Dedifferentiated amniotic fluid mesenchymal stem cell (primary cell): ENCODE results near the gene PIK3CB.
A peak's percentile ranks its signal among the peaks of the same experiment; 100 is the strongest.

Experiments
- DNase-seq: peaks from one replicate; pipeline ENCODE4 v3.0.0-alpha.2; 2016; ENCODE audit errors: extremely low spot score

The PIK3CB gene

DNA sequence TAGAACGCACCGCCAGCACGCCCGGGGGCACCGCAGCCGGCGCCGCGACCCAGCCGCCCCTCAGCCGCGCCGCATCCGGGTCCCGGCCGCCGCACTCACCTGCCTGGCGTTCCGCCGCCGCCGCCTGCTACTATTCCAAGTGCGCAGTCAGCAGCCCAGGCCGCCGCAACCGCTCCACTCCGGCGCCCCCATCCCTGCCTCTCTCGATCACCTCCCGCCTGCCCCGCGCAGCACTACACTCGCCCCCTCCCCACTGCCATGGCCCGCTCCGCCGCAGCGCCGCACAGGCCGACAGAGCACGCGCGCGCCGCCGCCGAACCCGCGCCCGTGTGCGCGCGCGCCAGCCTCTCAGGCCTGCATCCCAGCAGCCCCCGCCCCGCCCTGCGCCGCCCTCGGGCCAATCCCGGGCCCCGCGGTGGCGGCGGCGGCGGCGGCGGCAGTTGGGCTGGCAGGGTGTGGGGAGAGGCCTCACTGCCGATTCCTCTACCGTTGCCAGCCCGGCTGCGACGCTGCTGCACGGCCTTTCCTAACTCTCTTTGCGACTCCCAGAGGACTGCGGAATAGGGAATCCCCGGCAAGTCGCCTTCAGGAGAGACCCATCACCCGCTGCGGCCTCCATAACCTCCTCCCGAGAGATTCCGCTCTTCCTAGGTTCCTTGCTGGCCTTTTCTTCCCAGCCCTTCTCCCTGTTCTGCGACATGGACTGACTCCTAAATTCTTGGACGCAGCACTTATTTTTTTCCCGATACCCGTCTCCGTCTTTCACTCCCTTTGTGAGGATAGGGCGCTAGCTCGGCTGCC lies at the start of gene PIK3CB:
Gene PIK3CB, minus strand, starts transcription at position 333 of the 801 bp plus-strand sequence. CDS start 75,585 bp downstream, outside the sequence.
- DNase-seq = peak; percentile 75

DNA sequence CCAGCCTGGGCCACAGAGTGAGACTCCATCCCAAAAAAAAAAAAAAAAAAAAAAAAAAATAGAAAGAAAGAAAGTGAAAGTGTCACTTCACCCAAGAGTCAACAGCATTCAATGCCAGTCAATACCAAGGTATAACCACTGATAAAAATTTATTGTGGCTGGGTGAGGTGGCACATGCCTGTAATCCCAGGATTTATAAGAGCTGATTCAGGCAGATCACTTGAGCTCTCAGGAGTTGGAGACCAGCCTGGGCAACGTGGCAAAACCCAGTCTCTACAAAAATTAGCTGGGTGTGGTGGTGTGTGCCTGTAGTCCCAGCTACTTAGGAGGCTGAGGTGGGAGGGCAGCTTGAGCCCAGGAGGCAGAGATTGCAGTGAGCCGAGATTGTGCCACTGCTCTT lies 46.5 kb upstream of the PIK3CB start:
- DNase-seq = no peak

DNA sequence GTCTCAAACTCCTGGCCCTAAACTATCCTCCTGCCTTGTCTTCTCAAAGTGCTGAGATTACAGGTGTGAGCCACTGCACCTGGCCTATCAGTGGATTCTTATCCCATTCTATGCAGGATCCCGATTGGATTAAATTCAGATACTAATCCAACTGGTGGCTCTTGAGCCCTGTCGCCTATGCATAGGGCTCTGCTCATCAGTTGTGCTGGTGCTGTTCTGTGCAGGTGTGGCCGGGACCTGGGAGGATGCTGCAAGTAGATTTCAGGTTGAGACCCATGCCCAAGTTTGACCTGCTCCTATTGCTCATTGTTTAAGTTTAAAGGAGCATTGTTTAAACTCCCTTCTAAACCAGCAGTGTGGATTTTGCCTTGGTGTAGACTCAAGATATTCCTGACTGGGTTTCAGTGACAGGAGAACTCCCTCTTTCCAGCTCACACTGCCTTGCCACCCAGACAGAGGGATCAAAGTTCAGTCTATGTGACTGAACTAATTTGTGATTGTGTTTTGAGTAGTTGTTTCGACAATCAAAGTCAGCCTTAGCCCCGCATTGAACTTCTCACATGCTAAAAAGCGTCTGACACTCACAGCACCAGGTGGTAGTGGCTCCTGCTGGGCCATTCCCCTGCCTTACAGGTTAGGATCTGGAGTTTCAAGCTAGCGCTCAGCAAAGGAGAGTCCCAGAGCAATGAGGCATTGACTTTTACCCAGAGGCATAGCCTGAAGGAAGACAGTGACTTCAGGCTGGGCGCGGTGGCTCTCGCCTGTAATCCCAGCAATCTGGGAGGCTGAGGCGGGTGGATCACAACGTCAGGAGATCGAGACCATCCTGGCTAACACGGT lies 45.0 kb upstream of the PIK3CB start:
- no peak for DNase-seq

DNA sequence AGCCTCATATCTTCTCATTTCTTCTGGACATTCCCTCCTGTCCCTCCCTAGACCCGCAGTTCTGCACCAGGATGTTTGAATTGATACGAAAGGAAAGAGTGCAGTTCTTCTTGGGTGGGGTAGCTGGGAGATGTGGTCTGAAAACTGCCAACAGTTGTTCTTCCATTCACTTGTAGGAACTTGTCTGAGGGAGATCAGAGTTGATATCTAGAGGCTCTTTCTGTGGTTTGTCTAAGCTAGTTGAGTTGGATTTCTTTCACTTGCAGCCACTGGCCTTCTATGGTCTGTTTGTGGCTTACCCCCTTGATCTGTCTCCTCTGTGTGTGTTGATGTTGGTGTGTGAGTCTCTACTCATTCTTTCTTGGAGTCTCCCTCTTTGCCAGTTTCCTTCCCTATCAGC lies 42.5 kb upstream of the PIK3CB start:
- DNase-seq = no peak

GRCh38 chr3:138875754-138876664 lies 41.3 kb upstream of the PIK3CB start:
- DNase-seq = no peak

- DNase-seq = no peak
These were observed 40.5 kb upstream of the PIK3CB start for GRCh38 chr3:138875096-138875753.

GRCh38 chr3:138873471-138874278 lies 38.9 kb upstream of the PIK3CB start:
- DNase-seq = no peak

DNA sequence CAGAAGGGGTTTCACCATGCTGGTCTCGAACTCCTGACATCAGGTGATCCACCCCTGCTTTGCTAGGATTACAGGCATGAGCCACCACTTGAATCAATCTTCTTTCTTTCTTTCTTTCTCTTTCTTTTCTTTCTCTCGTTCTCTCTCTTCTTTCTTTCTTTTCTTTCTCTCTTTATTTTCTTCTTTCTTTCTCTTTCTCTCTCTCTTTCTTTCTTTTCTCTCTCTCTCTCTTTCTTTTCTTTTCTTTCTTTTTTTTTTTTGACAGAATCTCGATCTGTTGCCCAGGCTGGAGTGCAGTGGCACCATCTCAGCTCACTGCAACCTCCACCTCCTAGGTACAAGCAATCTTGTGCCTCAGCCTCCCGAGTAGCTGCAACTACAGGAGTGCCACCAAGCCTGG lies 37.9 kb upstream of the PIK3CB start:
- no peak for DNase-seq

GRCh38 chr3:138867996-138868395 lies 33.3 kb upstream of the PIK3CB start:
- no peak for DNase-seq

DNA sequence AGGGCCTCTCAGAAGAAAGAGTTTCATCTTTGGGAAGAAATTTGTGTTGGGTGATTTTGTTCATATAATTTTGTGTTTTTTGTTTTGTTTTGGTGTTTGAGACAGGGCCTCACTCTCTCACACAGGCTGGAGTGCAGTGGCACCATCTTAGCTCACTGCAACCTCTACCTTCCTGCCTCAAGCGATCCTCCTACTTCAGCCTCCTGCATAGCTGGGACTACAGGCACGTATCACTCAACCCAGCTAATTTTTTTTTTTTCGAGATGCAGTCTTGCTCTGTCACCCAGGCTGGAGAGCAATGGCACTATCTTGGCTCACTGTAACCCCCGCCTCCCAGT lies 29.0 kb upstream of the PIK3CB start:
- DNase-seq = no peak

- no peak for DNase-seq
These were observed 28.4 kb upstream of the PIK3CB start for GRCh38 chr3:138862924-138863775.

GRCh38 chr3:138862531-138862923 lies 27.8 kb upstream of the PIK3CB start:
- DNase-seq = no peak

GRCh38 chr3:138861798-138862197 lies 27.1 kb upstream of the PIK3CB start:
- DNase-seq = no peak

- no peak for DNase-seq
These were observed 22.1 kb upstream of the PIK3CB start for GRCh38 chr3:138856799-138857198.

DNA sequence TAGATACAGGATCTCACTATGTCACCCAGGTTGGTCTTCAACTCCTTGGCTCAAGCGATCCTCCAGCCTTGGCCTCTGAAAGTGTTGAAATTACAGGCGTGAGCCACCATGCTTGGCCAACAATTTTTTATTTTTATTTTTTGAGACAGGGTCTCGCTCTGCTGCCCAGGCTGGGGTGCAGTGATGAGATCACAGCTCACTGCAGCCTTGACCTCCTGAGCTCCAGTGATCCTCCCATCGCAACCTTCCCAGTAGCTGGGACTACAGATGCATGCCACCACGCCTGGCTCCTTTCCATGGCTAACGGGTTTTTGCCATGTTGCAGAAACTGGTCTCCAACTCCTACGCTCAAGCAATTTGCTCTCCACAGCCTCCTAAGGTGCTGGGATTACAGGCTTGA lies 20.2 kb upstream of the PIK3CB start:
- no peak for DNase-seq

- no peak for DNase-seq
These were observed 19.5 kb upstream of the PIK3CB start for GRCh38 chr3:138854204-138854603.

GRCh38 chr3:138850151-138850550 lies 15.4 kb upstream of the PIK3CB start:
- DNase-seq = no peak

- no peak for DNase-seq
These were observed 14.7 kb upstream of the PIK3CB start for GRCh38 chr3:138849222-138849940.

GRCh38 chr3:138848696-138849095 lies 14.0 kb upstream of the PIK3CB start:
- no peak for DNase-seq
